NB4 (cell line): ENCODE measurements around the gene KLRC4.

Experiments used
- DNase-seq: peaks from one replicate; pipeline ENCODE4 v3.0.0; 2010; ENCODE audit warnings: low read depth
- H3K4me3 ChIP-seq: one replicate; pipeline ENCODE4 v1.5.1; 2011; ENCODE audit warnings: mild to moderate bottlenecking, low read depth, low read length, moderate library complexity
- CTCF ChIP-seq: IDR thresholded peaks from one replicate; pipeline ENCODE4 v1.5.1; 2012; ENCODE audit warnings: low read depth, low read length
- MAX ChIP-seq: IDR thresholded peaks from 2 replicates; pipeline ENCODE4 v1.6.1; 2011; ENCODE audit warnings: low read depth, low read length
- MYC ChIP-seq: IDR thresholded peaks from 2 replicates; pipeline ENCODE4 v1.6.1; 2011; ENCODE audit warnings: low read depth, low read length
- POLR2A ChIP-seq: IDR thresholded peaks from 2 replicates; pipeline ENCODE4 v1.6.1; 2011; ENCODE audit warnings: mild to moderate bottlenecking; ENCODE audit not compliant: insufficient read length; ENCODE audit errors: extremely low read depth

The KLRC4 gene

GRCh38 chr12:10406725-10407124 is 2.8 kb downstream of the KLRC4 start:
- DNase-seq, result peak; percentile 46
- TF ChIP-seq MAX (peak; percentile 65), MYC (peak; percentile 45; the same call in 1 of the 2 replicates), POLR2A (no peak)
- H3K4me3 ChIP-seq, result no peak overlapping the region

- DNase-seq, result no peak
- TF ChIP-seq CTCF (no peak), POLR2A (no peak), MAX (no peak), MYC (no peak)
- H3K4me3 ChIP-seq, result no peak overlapping the region
Measured at GRCh38 chr12:10405294-10405693, 4.3 kb downstream of the KLRC4 start.

- no peak for DNase-seq
- TF ChIP-seq MYC (no peak), MAX (no peak), POLR2A (no peak), CTCF (no peak)
- no peak overlapping the region for H3K4me3 ChIP-seq
Measured at GRCh38 chr12:10404798-10405197, 4.8 kb downstream of the KLRC4 start.

- no peak for TF ChIP-seq POLR2A
- TF ChIP-seq MAX, result no peak
- no peak for TF ChIP-seq CTCF
- no peak for TF ChIP-seq MYC
- H3K4me3 ChIP-seq, result no peak overlapping the region
- no peak for DNase-seq
Measured at GRCh38 chr12:10400829-10401228, 8.7 kb downstream of the KLRC4 start.

GRCh38 chr12:10398168-10398567 is 11.4 kb downstream of the KLRC4 start:
- H3K4me3 ChIP-seq, result peak overlapping the region; percentile 69

GRCh38 chr12:10397296-10397695 is 12.3 kb downstream of the KLRC4 start:
- peak overlapping the region; percentile 69 for H3K4me3 ChIP-seq
- peak; percentile 70 for DNase-seq
- TF ChIP-seq MYC (no peak), POLR2A (no peak), CTCF (no peak), MAX (no peak)

More at GRCh38 chr12:10398168-10398567, 11.4 kb downstream of the KLRC4 start:
- TF ChIP-seq MAX, result no peak
- no peak for TF ChIP-seq POLR2A
- no peak for TF ChIP-seq CTCF
- TF ChIP-seq MYC, result no peak
- no peak for DNase-seq

- DNase-seq, result peak; percentile 33
- peak overlapping the region; percentile 69 for H3K4me3 ChIP-seq
Measured at GRCh38 chr12:10396176-10396575, 13.4 kb downstream of the KLRC4 start.
